GM06990 (cell line): Measurements from ENCODE around the gene PCNX3.
"Not testable (repeated sequence)": the region's sequence is repeated elsewhere in the genome, so short reads cannot be mapped to it uniquely, and the experiment has no call there.

Experiments used
- DNase-seq: peaks from one replicate; pipeline ENCODE4 v3.0.0-alpha.2; 2011; ENCODE audit not compliant: insufficient read length; ENCODE audit errors: extremely low read depth
- H3K27me3 ChIP-seq: replicated peaks from 2 replicates; pipeline ENCODE4 v1.6.0; 2011; ENCODE audit warnings: low read length; ENCODE audit not compliant: control insufficient read depth, insufficient read depth
- H3K36me3 ChIP-seq: 2 replicates; pipeline ENCODE4 v1.5.1; 2011; ENCODE audit warnings: low read length; ENCODE audit not compliant: control insufficient read depth, insufficient read depth
- H3K4me3 ChIP-seq: replicated peaks from 2 replicates; pipeline ENCODE4 v1.5.1; 2011; ENCODE audit warnings: low read depth, mild to moderate bottlenecking, control low read depth, low read length
- CTCF ChIP-seq: IDR thresholded peaks from 2 replicates; pipeline ENCODE4 v1.5.1; 2011; ENCODE audit warnings: low read length, control low read depth, mild to moderate bottlenecking, inconsistent platforms; ENCODE audit not compliant: insufficient read depth, poor library complexity, severe bottlenecking

The PCNX3 gene

GRCh38 chr11:65636108-65637031 lies 20.8 kb downstream of the PCNX3 start:
- no peak for DNase-seq
- peaks cover 41% of the 10 kb centered on the region for H3K36me3 ChIP-seq
- H3K4me3 ChIP-seq: no peak overlapping the region
- TF ChIP-seq CTCF: no peak
- no peaks in the 10 kb centered on the region for H3K27me3 ChIP-seq

- Histone ChIP-seq H3K4me3 (no peak overlapping the region), H3K36me3 (peaks cover 40% of the 10 kb centered on the region), H3K27me3 (no peaks in the 10 kb centered on the region)
- no peak for TF ChIP-seq CTCF
- DNase-seq: no peak
Observed at GRCh38 chr11:65637032-65637557, 21.5 kb downstream of the PCNX3 start.

GRCh38 chr11:65637794-65638419 lies 22.3 kb downstream of the PCNX3 start, which contains the start of gene SIPA1:
Gene SIPA1, plus strand, starts transcription at chr11:65638101. Its CDS starts 2,821 bp downstream, at chr11:65640922.
- H3K4me3 ChIP-seq: peak within 1 kb of the TSS; percentile 94
- peaks cover 46% of the 10 kb centered on the region for H3K36me3 ChIP-seq
- H3K27me3 ChIP-seq: no peaks in the 10 kb centered on the region
- DNase-seq: peak; percentile 83
- TF ChIP-seq CTCF: peak; percentile 26

- H3K27me3 ChIP-seq, DNase-seq: not testable (repeated sequence)
- H3K36me3 ChIP-seq: peaks cover 42% of the 10 kb centered on the region
- H3K4me3 ChIP-seq: peak overlapping the region; percentile 94
Observed at GRCh38 chr11:65639228-65639597, 23.6 kb downstream of the PCNX3 start.

- Histone ChIP-seq H3K36me3 (peaks cover 40% of the 10 kb centered on the region), H3K4me3 (peak overlapping the region; percentile 60), H3K27me3 (no peaks in the 10 kb centered on the region)
- peak; percentile 83 for DNase-seq
- TF ChIP-seq CTCF: no peak
Observed at GRCh38 chr11:65639623-65640482, 24.3 kb downstream of the PCNX3 start.
